Measurements from ENCODE around the gene ZYG11A.

ZYG11A gene

GRCh38 chr1:52880206-52880605 is 37.6 kb downstream of the ZYG11A start:
- no peak for FAIRE-seq

GRCh38 chr1:52887483-52887882 is 44.9 kb downstream of the ZYG11A start:
- FAIRE-seq: no peak

GRCh38 chr1:52892424-52893215 is 50.1 kb downstream of the ZYG11A start:
- FAIRE-seq: no peak

- FAIRE-seq: no peak
These were observed 56.9 kb downstream of the ZYG11A start for GRCh38 chr1:52899445-52899894.

GRCh38 chr1:52900402-52900801 is 57.8 kb downstream of the ZYG11A start:
- FAIRE-seq: peak; percentile 14

- FAIRE-seq: no peak
These were observed 58.8 kb downstream of the ZYG11A start for GRCh38 chr1:52901384-52901783.

- FAIRE-seq: no peak
These were observed 61.8 kb downstream of the ZYG11A start for GRCh38 chr1:52904208-52904926.

- no peak for FAIRE-seq
These were observed 62.6 kb downstream of the ZYG11A start for GRCh38 chr1:52904927-52905698.

- no peak for FAIRE-seq
These were observed 63.6 kb downstream of the ZYG11A start for GRCh38 chr1:52906135-52906603.

GRCh38 chr1:52907068-52907811 is 64.7 kb downstream of the ZYG11A start:
- FAIRE-seq: no peak

- FAIRE-seq: no peak
These were observed 65.2 kb downstream of the ZYG11A start for GRCh38 chr1:52907812-52908153.

GRCh38 chr1:52911541-52911940 is 69.0 kb downstream of the ZYG11A start:
- no peak for FAIRE-seq

GRCh38 chr1:52913014-52913413 is 70.5 kb downstream of the ZYG11A start:
- FAIRE-seq: no peak

GRCh38 chr1:52913537-52913936 is 71.0 kb downstream of the ZYG11A start:
- FAIRE-seq: no peak

GRCh38 chr1:52914463-52914862 is 71.9 kb downstream of the ZYG11A start:
- no peak for FAIRE-seq

GRCh38 chr1:52915211-52915854 is 72.8 kb downstream of the ZYG11A start:
- FAIRE-seq: no peak

GRCh38 chr1:52915855-52916220 is 73.3 kb downstream of the ZYG11A start:
- FAIRE-seq: no peak

GRCh38 chr1:52916241-52916975 is 73.8 kb downstream of the ZYG11A start:
- FAIRE-seq: no peak

GRCh38 chr1:52917156-52917555 is 74.6 kb downstream of the ZYG11A start:
- FAIRE-seq: no peak

- no peak for FAIRE-seq
These were observed 75.0 kb downstream of the ZYG11A start for GRCh38 chr1:52917581-52917980.

- no peak for FAIRE-seq
These were observed 75.6 kb downstream of the ZYG11A start for GRCh38 chr1:52918201-52918600.
